Astrocyte (in vitro differentiated cells and primary cell): Measurements from ENCODE around the gene HSPG2.

ENCODE experiments used
- CTCF ChIP-seq: IDR thresholded peaks from 2 replicates; pipeline ENCODE4 v1.5.1; 2011; ENCODE audit warnings: low read depth, mild to moderate bottlenecking, inconsistent platforms, low read length, moderate library complexity; ENCODE audit not compliant: insufficient read depth
- EZH2 ChIP-seq: IDR thresholded peaks from 2 replicates; pipeline ENCODE4 v1.6.1; 2012; ENCODE audit warnings: mild to moderate bottlenecking, low read length, inconsistent platforms; ENCODE audit not compliant: insufficient read depth

- TF ChIP-seq CTCF (no peak), EZH2 (no peak)
Measured at GRCh38 chr1:21899267-21899810, 37.8 kb downstream of the HSPG2 start.
